Naive B cell (primary cell): ENCODE measurements around the gene PRM2. TPM values are rescaled to one million over a fixed set of nuclear protein-coding genes. Genes with fewer than 3 reads are reported as not detected.
"Not testable (repeated sequence)": the region's sequence is repeated elsewhere in the genome, so short reads cannot be mapped to it uniquely, and the experiment has no call there.

Experiments
- ATAC-seq, 2 donors: fragments of 150-1000 bp; cut with Tn5 transposase; 2 replicates each; pipeline ENCODE4 v1.10.0; 2021; ENCODE audit warnings: low read depth in 2 of 2, mild to moderate bottlenecking in 2 of 2, moderate library complexity in 2 of 2
- DNase-seq: peaks from one replicate; pipeline ENCODE4 v3.0.0; 2022
- H3K27ac Mint-ChIP-seq, 6 donors: one replicate each; pipeline ENCODE4 v1.8.0; 2020 to 2022; ENCODE audit warnings: mild to moderate bottlenecking in 6 of 6, mixed read lengths in 6 of 6, moderate library complexity in 5 of 6, inconsistent platforms in 2 of 6
- H3K27me3 Mint-ChIP-seq, 3 donors: one replicate each; pipeline ENCODE4 v1.8.0; 2021 to 2022; ENCODE audit warnings: mixed read lengths in 3 of 3, mild to moderate bottlenecking in 1 of 3
- H3K36me3 Mint-ChIP-seq, 2 donors: one replicate each; pipeline ENCODE4 v1.8.0; 2020 to 2022; ENCODE audit warnings: mixed read lengths in 2 of 2, inconsistent platforms in 1 of 2, mild to moderate bottlenecking in 1 of 2
- H3K4me1 Mint-ChIP-seq, 3 donors: one replicate each; pipeline ENCODE4 v1.8.0; 2020 to 2022; ENCODE audit warnings: mixed read lengths in 3 of 3, inconsistent platforms in 1 of 3, mild to moderate bottlenecking in 1 of 3, moderate library complexity in 1 of 3
- H3K4me3 Mint-ChIP-seq, 8 donors: one replicate each; pipeline ENCODE4 v1.8.0; 2020 to 2022; ENCODE audit warnings: mild to moderate bottlenecking in 8 of 8, mixed read lengths in 8 of 8, moderate library complexity in 8 of 8, inconsistent platforms in 2 of 8
- H3K9me3 Mint-ChIP-seq, 7 donors: one replicate each; pipeline ENCODE4 v1.8.0; 2020 to 2022; ENCODE audit warnings: mixed read lengths in 7 of 7, mild to moderate bottlenecking in 5 of 7, inconsistent platforms in 2 of 7, moderate library complexity in 1 of 7
- polyA plus RNA-seq, 6 donors: library from polyadenylated mRNA; unstranded; fragments of 300-500 nt; fragmentation: Illumina TruSeq; gene quantifications; one replicate each; pipeline ENCODE4 v1.2.3, GENCODE V29; 2021; ENCODE audit warnings: low read depth in 6 of 6

The PRM2 gene
- polyA plus RNA-seq, 6 donors from 2014 or later, result not detected

- H3K27ac Mint-ChIP-seq, result peak overlapping the region in 1 of 6 donors; percentile 17
- peak overlapping the region in 1 of 8 donors; percentile 47 for H3K4me3 Mint-ChIP-seq
- peaks cover 38 to 72% (median 54%) of the 10 kb centered on the region in 3 donors for H3K4me1 Mint-ChIP-seq
- H3K36me3 Mint-ChIP-seq, result no peaks in the 10 kb centered on the region
- H3K9me3 Mint-ChIP-seq, result peaks cover 0 to 3% (median 0%) of the 10 kb centered on the region in 7 donors
- H3K27me3 Mint-ChIP-seq, result no peaks in the 10 kb centered on the region
- ATAC-seq, result no peak
- DNase-seq, result no peak
These were observed 26.7 kb upstream of the PRM2 start for GRCh38 chr16:11302977-11303376.

DNA sequence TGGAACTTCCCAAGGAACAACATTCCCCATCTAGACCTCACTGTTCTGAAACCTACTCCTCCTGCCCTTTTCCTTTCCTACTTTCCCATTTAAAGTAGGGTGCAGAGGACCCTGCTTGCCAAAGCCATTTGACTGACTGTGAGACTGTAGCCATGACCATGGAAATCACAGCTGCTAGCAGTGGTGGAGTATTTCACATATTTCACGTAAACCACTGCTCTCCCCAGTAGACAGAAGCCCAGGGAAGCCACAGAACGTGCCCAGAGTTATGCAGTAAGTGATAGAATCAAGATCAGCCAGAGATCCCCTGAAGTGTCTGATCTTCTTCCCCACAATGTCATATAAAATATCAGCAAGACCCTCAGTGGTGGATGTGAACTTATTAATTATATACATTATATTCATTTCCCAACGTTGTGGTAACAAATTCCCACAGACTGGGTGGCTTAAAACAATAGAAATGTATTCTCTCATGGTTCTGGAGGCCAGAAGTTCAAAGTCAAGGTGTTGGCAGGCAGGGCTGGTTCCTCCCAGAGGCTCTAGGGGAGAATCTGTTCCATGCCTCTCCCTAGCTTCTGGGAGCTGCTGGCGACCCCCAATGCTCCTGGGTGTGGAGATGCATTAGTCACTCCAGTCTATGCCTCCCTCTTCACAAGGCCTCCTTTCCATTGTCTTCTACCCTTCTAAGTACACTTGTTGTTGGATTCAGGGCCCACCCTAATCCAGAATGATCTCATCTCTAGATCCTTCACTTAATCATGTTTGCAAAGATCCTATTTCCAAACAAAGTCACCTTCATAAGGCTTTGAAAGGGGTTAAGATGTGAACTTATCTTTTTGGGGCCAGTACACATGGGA lies 25.6 kb upstream of the PRM2 start:
- DNase-seq, result no peak
- Mint-ChIP-seq H3K36me3 (no peaks in the 10 kb centered on the region), H3K4me1 (peaks cover 42 to 72% (median 55%) of the 10 kb centered on the region in 3 donors), H3K27me3 (no peaks in the 10 kb centered on the region), H3K9me3 (no peaks in the 10 kb centered on the region), H3K4me3 (peak overlapping the region in 2 of 8 donors; percentile 30 to 41), H3K27ac (peak overlapping the region in 3 of 6 donors; percentile 28 to 65 (median 37))
- ATAC-seq, result no peak

- Mint-ChIP-seq H3K4me1 (peaks cover 42 to 71% (median 50%) of the 10 kb centered on the region in 3 donors), H3K36me3 (no peaks in the 10 kb centered on the region), H3K27ac (no peak overlapping the region), H3K4me3 (peak overlapping the region in 1 of 8 donors; percentile 49), H3K27me3 (no peaks in the 10 kb centered on the region), H3K9me3 (no peaks in the 10 kb centered on the region)
- no peak for ATAC-seq
- DNase-seq, result no peak
These were observed 24.2 kb upstream of the PRM2 start for GRCh38 chr16:11300560-11300892.

DNA sequence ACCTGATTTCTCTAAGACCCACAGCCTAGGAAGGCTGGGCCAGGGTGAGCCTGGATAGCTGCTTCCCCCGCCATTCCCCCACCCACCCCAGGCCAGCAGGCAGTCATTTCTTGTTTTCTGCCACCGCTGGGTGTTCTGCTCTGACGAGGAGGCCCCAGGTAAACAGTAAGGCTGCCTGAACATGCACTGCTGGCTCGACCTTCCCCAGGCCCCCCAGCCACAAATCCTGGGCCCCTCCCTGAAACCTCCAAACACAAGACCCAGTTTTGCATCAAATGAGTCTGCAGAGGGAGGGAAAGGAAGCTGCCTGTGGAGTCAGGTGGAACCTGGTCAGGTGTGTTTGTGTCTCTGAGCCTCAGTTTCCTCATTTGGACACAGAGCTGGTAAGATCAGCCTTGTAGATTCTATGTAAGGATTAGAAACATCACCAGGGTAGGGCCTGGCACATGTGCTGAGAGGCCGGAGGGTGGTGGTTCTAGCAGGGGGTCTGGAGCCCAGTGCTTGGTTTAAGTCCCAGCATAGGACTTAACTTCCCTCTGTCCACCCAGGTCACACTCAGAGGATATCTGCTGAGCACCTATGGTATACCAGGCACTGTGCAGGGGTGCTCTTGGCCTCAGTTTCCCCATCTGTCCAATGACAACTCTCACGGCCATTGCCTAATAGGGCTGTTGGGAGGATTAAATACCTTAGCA lies 23.7 kb upstream of the PRM2 start:
- no peaks in the 10 kb centered on the region for H3K9me3 Mint-ChIP-seq
- no peaks in the 10 kb centered on the region for H3K27me3 Mint-ChIP-seq
- H3K4me1 Mint-ChIP-seq, result peaks cover 41 to 71% (median 48%) of the 10 kb centered on the region in 3 donors
- H3K36me3 Mint-ChIP-seq, result no peaks in the 10 kb centered on the region
- peak; percentile 26 for DNase-seq
- H3K27ac Mint-ChIP-seq, result peak overlapping the region in 3 of 6 donors; percentile 85 to 97 (median 94)
- no peak for ATAC-seq
- H3K4me3 Mint-ChIP-seq, result peak overlapping the region in 6 of 8 donors; percentile 12 to 84 (median 60)

- H3K27me3 Mint-ChIP-seq, ATAC-seq, H3K36me3 Mint-ChIP-seq, H3K9me3 Mint-ChIP-seq: not testable (repeated sequence)
- Mint-ChIP-seq H3K27ac (peak overlapping the region; percentile 55 to 97 (median 90)), H3K4me1 (peaks cover 38 to 71% (median 55%) of the 10 kb centered on the region in 3 donors), H3K4me3 (peak overlapping the region; percentile 22 to 84 (median 68))
- peak; percentile 48 for DNase-seq
These were observed 22.8 kb upstream of the PRM2 start for GRCh38 chr16:11298950-11299547.

GRCh38 chr16:11298143-11298900 lies 22.0 kb upstream of the PRM2 start:
- H3K4me1 Mint-ChIP-seq, result peaks cover 44 to 75% (median 60%) of the 10 kb centered on the region in 3 donors

GRCh38 chr16:11297492-11298142 lies 21.3 kb upstream of the PRM2 start:
- no peaks in the 10 kb centered on the region for H3K36me3 Mint-ChIP-seq
- peak overlapping the region; percentile 59 to 89 (median 82) for H3K4me3 Mint-ChIP-seq
- H3K9me3 Mint-ChIP-seq, result no peaks in the 10 kb centered on the region
- no peaks in the 10 kb centered on the region for H3K27me3 Mint-ChIP-seq
- H3K27ac Mint-ChIP-seq, result peak overlapping the region; percentile 26 to 97 (median 95)
- peaks cover 44 to 77% (median 61%) of the 10 kb centered on the region in 3 donors for H3K4me1 Mint-ChIP-seq
- peak; percentile 96 for ATAC-seq
- DNase-seq, result peak; percentile 95

More at GRCh38 chr16:11298143-11298900, 22.0 kb upstream of the PRM2 start:
- no peak for DNase-seq
- Mint-ChIP-seq H3K27me3 (no peaks in the 10 kb centered on the region), H3K4me3 (peak overlapping the region; percentile 59 to 89 (median 82)), H3K27ac (peak overlapping the region; percentile 87 to 97 (median 95)), H3K36me3 (no peaks in the 10 kb centered on the region), H3K9me3 (no peaks in the 10 kb centered on the region)
- no peak for ATAC-seq

- H3K27ac Mint-ChIP-seq, result peak overlapping the region; percentile 36 to 97 (median 95)
- H3K4me1 Mint-ChIP-seq, result peaks cover 40 to 75% (median 61%) of the 10 kb centered on the region in 3 donors
- H3K36me3 Mint-ChIP-seq, result no peaks in the 10 kb centered on the region
- peak overlapping the region; percentile 59 to 89 (median 82) for H3K4me3 Mint-ChIP-seq
- no peaks in the 10 kb centered on the region for H3K9me3 Mint-ChIP-seq
- H3K27me3 Mint-ChIP-seq, result no peaks in the 10 kb centered on the region
- peak in 1 of 2 donors; percentile 10 for ATAC-seq
- peak; percentile 23 for DNase-seq
These were observed 20.6 kb upstream of the PRM2 start for GRCh38 chr16:11296706-11297491.

DNA sequence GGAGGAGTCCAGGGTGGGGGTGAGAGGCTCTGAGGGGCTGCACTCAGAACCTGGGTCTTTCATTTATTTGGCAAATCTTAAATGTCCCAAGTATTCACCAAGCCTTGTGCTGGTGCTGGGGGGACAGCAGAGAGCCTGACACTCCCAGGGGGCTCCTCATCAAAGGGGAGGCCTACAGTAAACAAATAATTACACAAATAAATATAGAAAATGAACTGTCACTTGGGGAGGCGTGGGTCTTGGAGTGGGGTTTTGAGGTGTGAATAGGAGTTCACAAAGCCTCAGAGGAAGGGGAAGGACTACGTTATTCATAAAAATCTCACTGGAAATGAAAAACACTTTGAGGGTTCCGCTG lies 20.0 kb upstream of the PRM2 start:
- peak overlapping the region in 5 of 8 donors; percentile 41 to 89 (median 63) for H3K4me3 Mint-ChIP-seq
- no peak for ATAC-seq
- peaks cover 0 to 4% (median 0%) of the 10 kb centered on the region in 3 donors for H3K27me3 Mint-ChIP-seq
- H3K9me3 Mint-ChIP-seq, result no peaks in the 10 kb centered on the region
- no peaks in the 10 kb centered on the region for H3K36me3 Mint-ChIP-seq
- peaks cover 37 to 80% (median 61%) of the 10 kb centered on the region in 3 donors for H3K4me1 Mint-ChIP-seq
- no peak for DNase-seq
- H3K27ac Mint-ChIP-seq, result peak overlapping the region in 5 of 6 donors; percentile 62 to 97 (median 87)

GRCh38 chr16:11295672-11296071 lies 19.4 kb upstream of the PRM2 start:
- H3K4me1 Mint-ChIP-seq, result peaks cover 37 to 79% (median 61%) of the 10 kb centered on the region in 3 donors
- H3K27me3 Mint-ChIP-seq, result peaks cover 0 to 6% (median 0%) of the 10 kb centered on the region in 3 donors
- H3K27ac Mint-ChIP-seq, result peak overlapping the region in 1 of 6 donors; percentile 67
- no peaks in the 10 kb centered on the region for H3K9me3 Mint-ChIP-seq
- no peaks in the 10 kb centered on the region for H3K36me3 Mint-ChIP-seq
- ATAC-seq, result no peak
- H3K4me3 Mint-ChIP-seq, result no peak overlapping the region
- no peak for DNase-seq

DNA sequence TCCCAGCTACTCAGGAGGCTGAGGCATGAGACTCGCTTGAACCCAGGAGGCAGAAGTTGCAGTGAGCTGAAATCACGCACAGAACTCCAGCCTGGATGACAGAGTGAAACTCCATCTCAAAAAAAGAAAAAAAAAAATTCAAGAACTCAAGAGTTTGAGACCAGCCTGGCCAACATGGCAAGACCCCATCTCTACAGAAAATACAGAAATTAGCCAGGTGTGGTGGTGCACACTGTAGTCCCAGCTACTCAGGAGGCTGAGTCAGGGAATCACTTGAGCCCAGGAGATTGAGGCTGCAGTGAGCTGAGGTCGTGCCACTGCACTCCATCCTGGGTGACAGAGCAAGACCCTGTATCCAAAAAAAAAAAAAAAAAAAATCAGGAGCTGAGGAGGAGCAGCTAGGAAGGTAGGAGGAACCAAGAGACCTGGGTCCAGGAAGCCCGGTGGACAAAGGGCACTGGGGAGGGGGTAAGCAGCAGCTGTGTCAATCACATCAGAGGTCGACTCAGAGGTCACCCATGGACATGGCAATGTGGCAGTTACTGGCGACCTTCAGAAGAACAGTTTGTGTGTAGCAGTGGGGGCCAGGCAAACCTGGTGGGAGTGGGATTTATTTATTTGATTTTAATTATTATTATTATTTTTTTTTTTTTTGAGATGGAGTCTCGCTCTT lies 15.9 kb upstream of the PRM2 start:
- H3K27ac Mint-ChIP-seq, result peak overlapping the region in 1 of 6 donors; percentile 32
- no peaks in the 10 kb centered on the region for H3K36me3 Mint-ChIP-seq
- H3K27me3 Mint-ChIP-seq, result peaks cover 0 to 15% (median 10%) of the 10 kb centered on the region in 3 donors
- ATAC-seq, result no peak
- H3K4me1 Mint-ChIP-seq, result peaks cover 25 to 63% (median 51%) of the 10 kb centered on the region in 3 donors
- no peaks in the 10 kb centered on the region for H3K9me3 Mint-ChIP-seq
- H3K4me3 Mint-ChIP-seq, result no peak overlapping the region
- no peak for DNase-seq
